Left lung (tissue), 10 donors: Measurements from ENCODE around the gene SLC23A2. TPM values are rescaled to one million over a fixed set of nuclear protein-coding genes. Genes with fewer than 3 reads are reported as not detected.

ENCODE experiments used
- ATAC-seq: fragments of 200-7000 bp; cut with Tn5 transposase; one replicate; pipeline ENCODE4 v1.9.1; 2020; ENCODE audit warnings: moderate library complexity
- DNase-seq, 4 donors: peaks; one replicate each; pipeline ENCODE4 v3.0.0-alpha.2; 2013 to 2020
- H3K27ac ChIP-seq, 2 donors: fragments of 200-600 bp; sonication (generic) in 1 of 2; one replicate each; pipeline versions ENCODE4 v1.5.0 to v1.8.0; 2020 to 2021
- H3K27me3 ChIP-seq, 2 donors: fragments of 200-600 bp; sonication (generic) in 1 of 2; one replicate each; pipeline versions ENCODE4 v1.5.0 to v1.8.0; 2020 to 2021
- H3K36me3 ChIP-seq, 2 donors: fragments of 200-600 bp; sonication (generic) in 1 of 2; one replicate each; pipeline versions ENCODE4 v1.5.0 to v1.8.0; 2020 to 2021
- H3K4me1 ChIP-seq, 2 donors: fragments of 200-600 bp; one replicate each; pipeline ENCODE4 v1.8.0; 2021
- H3K4me3 ChIP-seq, 2 donors: fragments of 200-600 bp; sonication (generic) in 1 of 2; one replicate each; pipeline versions ENCODE4 v1.5.0 to v1.8.0; 2020 to 2021; ENCODE audit warnings: mild to moderate bottlenecking in 1 of 2
- H3K9me3 ChIP-seq, 2 donors: fragments of 200-600 bp; sonication (generic) in 1 of 2; one replicate each; pipeline versions ENCODE4 v1.5.0 to v1.8.0; 2020 to 2021
- intact Hi-C, 2 donors: fragments of 100-400 bp; cut with DNase I; formaldehyde crosslinking; loops; one replicate each; pipeline versions ENCODE4 v1.11.2 to v1.14.2; 2022
- polyA plus RNA-seq, 6 donors: library from polyadenylated mRNA; unstranded; fragments of 120-200 nt; gene quantifications; one replicate each; pipeline ENCODE4 v1.2.1, GENCODE V29; 2013; ENCODE audit not compliant: insufficient read length in 6 of 6
- total RNA-seq, 2 donors: library from RNA; stranded (reverse); fragmentation: NEBNext Ultra II Directional; extraction: Animal tissue kit (Norgen Biotek cat#: 25700); gene quantifications; one replicate each; pipeline ENCODE4 v1.2.1, GENCODE V29; 2021
- TF ChIP-seq, protein P1 (sequence below), 2 donors: fragments of 200-600 bp; sonication (generic) in 1 of 2; IDR thresholded peaks; one replicate each; pipeline versions ENCODE4 v1.5.0 to v1.8.0; 2021; ENCODE audit warnings: antibody characterized with exemption in 2 of 2
- donor health status: DM: no; HTN: yes; CAD: no.
- donor health status: DM: no; HTN: no; CAD: no.

Gene SLC23A2
- total and polyA plus RNA-seq, 8 donors = 15.8 to 27.1 (median 25.9) TPM

DNA sequence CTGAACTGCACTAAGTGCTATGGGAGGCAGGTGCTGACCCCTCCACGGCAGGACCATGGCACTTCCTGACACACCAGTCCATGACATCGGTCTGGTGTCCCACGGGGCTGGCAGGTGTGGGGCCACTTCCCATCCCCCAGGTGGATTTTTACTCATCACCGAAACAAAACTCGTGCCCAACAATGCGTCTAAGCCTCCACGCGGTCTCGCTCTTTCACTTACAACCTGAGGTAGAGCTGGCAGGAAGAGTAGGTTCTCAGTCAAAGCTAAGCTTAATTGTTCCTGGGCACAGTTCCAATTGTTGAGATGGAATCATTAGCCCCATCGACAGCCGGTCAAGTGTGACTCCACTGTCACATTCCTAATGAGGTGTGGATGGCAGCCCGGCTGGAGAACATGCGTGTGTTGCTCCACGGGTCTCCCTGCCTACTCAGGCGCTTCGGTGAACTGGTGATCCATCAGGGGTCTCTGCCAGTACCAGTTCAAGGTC is 125.7 kb downstream of the SLC23A2 start:
- DNase-seq (no peak), ATAC-seq (no peak)
- TF ChIP-seq, protein P1, sequence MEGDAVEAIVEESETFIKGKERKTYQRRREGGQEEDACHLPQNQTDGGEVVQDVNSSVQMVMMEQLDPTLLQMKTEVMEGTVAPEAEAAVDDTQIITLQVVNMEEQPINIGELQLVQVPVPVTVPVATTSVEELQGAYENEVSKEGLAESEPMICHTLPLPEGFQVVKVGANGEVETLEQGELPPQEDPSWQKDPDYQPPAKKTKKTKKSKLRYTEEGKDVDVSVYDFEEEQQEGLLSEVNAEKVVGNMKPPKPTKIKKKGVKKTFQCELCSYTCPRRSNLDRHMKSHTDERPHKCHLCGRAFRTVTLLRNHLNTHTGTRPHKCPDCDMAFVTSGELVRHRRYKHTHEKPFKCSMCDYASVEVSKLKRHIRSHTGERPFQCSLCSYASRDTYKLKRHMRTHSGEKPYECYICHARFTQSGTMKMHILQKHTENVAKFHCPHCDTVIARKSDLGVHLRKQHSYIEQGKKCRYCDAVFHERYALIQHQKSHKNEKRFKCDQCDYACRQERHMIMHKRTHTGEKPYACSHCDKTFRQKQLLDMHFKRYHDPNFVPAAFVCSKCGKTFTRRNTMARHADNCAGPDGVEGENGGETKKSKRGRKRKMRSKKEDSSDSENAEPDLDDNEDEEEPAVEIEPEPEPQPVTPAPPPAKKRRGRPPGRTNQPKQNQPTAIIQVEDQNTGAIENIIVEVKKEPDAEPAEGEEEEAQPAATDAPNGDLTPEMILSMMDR (IDR thresholded peaks at IDR 0.05) = no peak
- Histone ChIP-seq H3K4me1 (no peaks in the 10 kb centered on the region), H3K36me3 (peaks cover 0 to 51% of the 10 kb centered on the region in 2 donors), H3K27ac (no peak overlapping the region), H3K9me3 (no peaks in the 10 kb centered on the region), H3K4me3 (no peak overlapping the region), H3K27me3 (no peaks in the 10 kb centered on the region)
- intact Hi-C loops = no loop called here

DNA sequence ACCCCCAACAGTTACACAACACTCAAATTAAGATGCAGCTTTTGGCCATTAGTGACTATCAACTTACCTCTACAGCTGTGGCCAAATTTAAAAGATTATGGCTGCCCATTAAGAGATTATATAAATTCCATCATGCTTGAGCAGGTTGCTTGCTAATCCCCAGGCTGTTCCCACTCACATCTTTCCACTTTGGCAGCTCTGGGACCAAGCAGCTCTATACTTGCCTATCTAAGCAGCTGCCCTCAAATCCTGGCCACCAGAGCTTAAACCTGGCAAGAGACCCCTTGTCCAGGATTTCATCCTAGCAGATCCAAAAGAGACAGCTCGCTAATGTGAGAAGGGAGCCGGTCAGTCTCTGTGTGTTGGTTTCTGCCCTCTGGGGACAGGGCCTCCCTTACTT is 127.9 kb downstream of the SLC23A2 start:
- no peaks in the 10 kb centered on the region for H3K9me3 ChIP-seq
- H3K4me3 ChIP-seq = no peak overlapping the region
- H3K27ac ChIP-seq = no peak overlapping the region
- ATAC-seq (no peak), DNase-seq (no peak)
- TF ChIP-seq, protein P1 (IDR thresholded peaks at IDR 0.05) = no peak
- no peaks in the 10 kb centered on the region for H3K4me1 ChIP-seq
- intact Hi-C loops = no loop called here
- peaks cover 0 to 71% of the 10 kb centered on the region in 2 donors for H3K36me3 ChIP-seq
- no peaks in the 10 kb centered on the region for H3K27me3 ChIP-seq

DNA sequence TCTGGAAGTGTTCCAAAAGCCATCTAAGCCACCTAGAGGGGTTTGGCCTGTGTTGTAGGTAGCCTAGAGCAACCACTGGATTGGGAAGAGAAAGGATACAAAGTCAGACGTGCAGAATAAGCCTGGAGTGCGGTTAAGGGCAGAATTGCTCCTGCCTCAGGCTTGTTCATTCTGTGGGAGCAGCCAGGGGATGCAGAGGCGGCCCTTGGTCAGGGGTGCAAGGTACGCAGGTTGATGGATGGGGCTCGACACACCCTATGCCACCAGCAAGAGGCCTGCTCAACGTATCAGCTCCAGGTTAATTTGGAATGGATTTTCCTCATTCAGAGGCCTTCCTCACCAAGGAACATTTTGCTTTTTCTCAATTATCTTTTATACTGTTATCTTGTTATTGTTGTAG is 129.8 kb downstream of the SLC23A2 start:
- no peak overlapping the region for H3K4me3 ChIP-seq
- DNase-seq (no peak), ATAC-seq (no peak)
- no peaks in the 10 kb centered on the region for H3K9me3 ChIP-seq
- H3K4me1 ChIP-seq = no peaks in the 10 kb centered on the region
- intact Hi-C loops = no loop called here
- peaks cover 0 to 79% of the 10 kb centered on the region in 2 donors for H3K36me3 ChIP-seq
- H3K27ac ChIP-seq = no peak overlapping the region
- TF ChIP-seq, protein P1 (IDR thresholded peaks at IDR 0.05) = no peak
- H3K27me3 ChIP-seq = no peaks in the 10 kb centered on the region

DNA sequence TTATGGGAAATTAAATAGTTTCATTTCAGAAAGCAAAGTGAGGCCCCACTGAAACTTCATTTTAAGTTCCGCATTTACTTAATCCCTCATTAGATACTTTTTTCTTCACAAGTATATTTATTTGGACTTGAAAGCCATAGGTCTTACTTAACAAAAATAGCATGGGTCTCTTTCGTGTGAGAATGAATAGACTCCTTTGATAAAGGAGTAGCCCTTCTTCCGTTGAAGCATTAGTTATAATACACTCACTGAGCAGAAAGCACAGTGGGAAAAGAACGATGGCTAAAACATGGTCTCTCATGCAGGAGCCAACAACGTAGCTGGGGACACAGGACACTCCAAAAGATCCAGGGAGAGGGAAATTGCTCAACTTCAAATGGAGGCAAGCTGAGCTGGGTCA is 130.4 kb downstream of the SLC23A2 start:
- Histone ChIP-seq H3K36me3 (peaks cover 0 to 84% of the 10 kb centered on the region in 2 donors), H3K27me3 (no peaks in the 10 kb centered on the region), H3K4me3 (no peak overlapping the region), H3K4me1 (no peaks in the 10 kb centered on the region), H3K27ac (no peak overlapping the region), H3K9me3 (no peaks in the 10 kb centered on the region)
- no peak for DNase-seq
- TF ChIP-seq, protein P1 (IDR thresholded peaks at IDR 0.05) = no peak
- no peak for ATAC-seq
- intact Hi-C loops = no loop called here

DNA sequence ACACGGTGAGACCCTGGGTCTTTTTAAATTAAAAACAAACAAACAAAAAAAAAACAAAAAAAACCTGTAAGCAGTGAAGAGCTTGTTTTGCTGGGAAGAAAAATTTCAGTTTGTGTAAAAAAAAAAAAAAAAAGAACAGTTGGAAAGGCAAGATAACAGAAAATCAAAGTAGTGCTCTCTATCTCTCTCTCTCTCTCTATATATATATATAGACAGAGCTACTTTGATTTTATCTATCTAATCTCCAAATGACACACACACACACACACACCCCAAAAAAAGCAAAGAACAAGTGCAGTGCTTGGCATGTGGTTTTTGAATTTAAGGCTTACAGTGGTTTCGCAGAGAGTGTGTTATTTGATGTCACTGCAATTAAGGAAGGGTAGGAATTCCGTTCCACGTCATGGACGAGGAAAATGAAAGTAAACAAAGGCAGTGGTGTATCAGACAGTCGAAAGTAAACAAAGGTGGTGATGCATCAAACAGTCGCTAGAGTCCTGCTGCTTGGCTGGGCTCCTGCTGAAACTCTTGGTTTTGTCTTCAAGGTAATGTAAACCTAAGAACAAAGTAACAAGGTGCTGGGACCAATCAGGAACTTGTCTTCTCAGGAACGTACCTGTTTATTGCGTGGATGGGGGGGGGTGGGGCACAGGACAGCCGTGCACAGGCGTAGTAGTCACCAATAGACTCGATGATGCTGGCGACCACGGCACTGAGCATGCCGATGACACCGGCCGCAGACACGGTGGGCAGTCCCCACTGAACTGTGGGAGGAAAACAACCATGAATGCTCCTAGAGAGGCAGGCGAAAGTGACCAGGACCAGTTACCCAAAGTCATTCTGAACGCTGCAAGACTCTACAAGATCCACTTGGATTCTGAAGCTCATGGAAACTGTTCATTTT is 131.8 kb downstream of the SLC23A2 start:
- Histone ChIP-seq H3K27ac (peak overlapping the region in 1 of 2 donors; percentile 2), H3K36me3 (peaks cover 0 to 84% of the 10 kb centered on the region in 2 donors), H3K9me3 (no peaks in the 10 kb centered on the region), H3K4me1 (no peaks in the 10 kb centered on the region), H3K4me3 (no peak overlapping the region), H3K27me3 (no peaks in the 10 kb centered on the region)
- ATAC-seq (no peak), DNase-seq (no peak)
- TF ChIP-seq, protein P1 (IDR thresholded peaks at IDR 0.05) = no peak
- intact Hi-C loops = no loop called here
